HCT116 (cell line): ENCODE results near the gene CNTNAP2. TPM values are rescaled to one million over a fixed set of nuclear protein-coding genes. Genes with fewer than 3 reads are reported as not detected.
"Not testable (repeated sequence)": the region's sequence is repeated elsewhere in the genome, so short reads cannot be mapped to it uniquely, and the experiment has no call there.

Source experiments
- ATAC-seq: fragments of 200-7000 bp; cut with Tn5 transposase; 2 replicates; pipeline ENCODE4 v1.9.1; 2020; ENCODE audit warnings: mild to moderate bottlenecking, moderate library complexity
- BruUV-seq: library from RNA; stranded (reverse); fragments of 400-500 nt; replicated peaks from 2 replicates; lab custom pipeline; 2021; lab: Mats Ljungman, UMichigan
- CTCF ChIA-PET: fragments of 300-600 bp; sonication (Branson Sonifier 250); formaldehyde crosslinking; loops from one replicate; lab custom pipeline; 2021; ENCODE audit warnings: antibody characterized with exemption; lab: Charles Lee
- POLR2A ChIA-PET: fragments of 300-600, 350-600 bp; sonication (Branson Sonifier 250); formaldehyde crosslinking; loops from one replicate; lab custom pipeline; 2021; ENCODE audit warnings: antibody characterized with exemption; lab: Charles Lee
- RAD21 ChIA-PET, 2 experiments: fragments of 300-600 bp; sonication (Branson Sonifier 250); formaldehyde crosslinking; loops; one replicate each; lab custom pipeline; 2023; ENCODE audit warnings: low total read pairs in 2 of 2; ENCODE audit not compliant: uncharacterized antibody in 2 of 2, unreplicated experiment in 2 of 2, low non-redundant PET in 1 of 2; lab: Charles Lee
- DNase-seq: peaks from one replicate; pipeline ENCODE4 v3.0.0-alpha.2; 2010; ENCODE audit warnings: low read depth, low spot score
- H2AFZ ChIP-seq: fragments of 200-600 bp; shearing (Covaris generic), sonication (generic); 2 replicates; pipeline ENCODE4 v1.6.1; 2017; ENCODE audit warnings: low read depth, mixed run types, mixed read lengths, antibody characterized with exemption, low read length; ENCODE audit not compliant: poor library complexity, severe bottlenecking
- H3K27ac ChIP-seq: 2 replicates; pipeline ENCODE4 v1.5.1; 2012; ENCODE audit warnings: low read depth, low read length
- H3K27me3 ChIP-seq: fragments of 200-600 bp; sonication (generic); 2 replicates; pipeline ENCODE4 v1.6.1; 2016; ENCODE audit warnings: mixed run types, low read length, mixed read lengths; ENCODE audit not compliant: insufficient read depth
- H3K36me3 ChIP-seq, 2 experiments: fragments of 200-500 bp in 1 of 2; fragments of 200-600 bp in 1 of 2; sonication (Bioruptor generic) in 1 of 2; sonication (generic) in 1 of 2; 2 replicates each; pipeline versions ENCODE4 v1.5.1 to v1.6.1; 2014 to 2016; ENCODE audit warnings: low read length in 2 of 2, inconsistent platforms in 1 of 2, mixed read lengths in 1 of 2, mixed run types in 1 of 2; ENCODE audit not compliant: insufficient read depth in 2 of 2, control insufficient read depth in 1 of 2
- H3K4me1 ChIP-seq, 2 experiments: fragments of 200-600 bp in 1 of 2; sonication (generic) in 1 of 2; 2 replicates each; pipeline versions ENCODE4 v1.5.1 to v1.6.1; 2012 to 2017; ENCODE audit warnings: low read length in 2 of 2, inconsistent platforms in 1 of 2, mild to moderate bottlenecking in 1 of 2, mixed read lengths in 1 of 2, mixed run types in 1 of 2, moderate library complexity in 1 of 2; ENCODE audit not compliant: insufficient read depth in 2 of 2, control insufficient read depth in 1 of 2
- H3K4me2 ChIP-seq: fragments of 200-600 bp; sonication (generic); 2 replicates; pipeline ENCODE4 v1.6.1; 2017; ENCODE audit warnings: mixed run types, low read length, mixed read lengths
- H3K4me3 ChIP-seq, 2 experiments: fragments of 200-600 bp in 1 of 2; sonication (generic) in 1 of 2; replicated peaks in 1 of 2; 2 replicates each; pipeline ENCODE4 v1.5.1; 2011 to 2016; ENCODE audit warnings: low read length in 2 of 2, control low read depth in 1 of 2, low read depth in 1 of 2, mild to moderate bottlenecking in 1 of 2, mixed read lengths in 1 of 2, mixed run types in 1 of 2
- H3K79me2 ChIP-seq: fragments of 200-600 bp; sonication (generic); 2 replicates; pipeline ENCODE4 v1.6.1; 2017; ENCODE audit warnings: mild to moderate bottlenecking, mixed run types, low read length, moderate library complexity, mixed read lengths; ENCODE audit not compliant: insufficient read depth
- H3K9ac ChIP-seq: fragments of 200-600 bp; sonication (generic); 2 replicates; pipeline ENCODE4 v1.6.1; 2016; ENCODE audit warnings: low read length, mixed read lengths
- H3K9me2 ChIP-seq: fragments of 200-600 bp; sonication (generic), shearing (Covaris generic); 2 replicates; pipeline ENCODE4 v1.6.1; 2017; ENCODE audit warnings: mixed run types, mild to moderate bottlenecking, moderate library complexity; ENCODE audit not compliant: insufficient read depth
- H3K9me3 ChIP-seq, 2 experiments: fragments of 200-500 bp in 1 of 2; fragments of 200-600 bp in 1 of 2; sonication (Bioruptor generic) in 1 of 2; sonication (generic) in 1 of 2; 2 replicates each; pipeline ENCODE4 v1.6.1; 2014 to 2017; ENCODE audit warnings: low read length in 2 of 2, mixed read lengths in 2 of 2, inconsistent platforms in 1 of 2, low read depth in 1 of 2, mild to moderate bottlenecking in 1 of 2, mixed run types in 1 of 2, moderate library complexity in 1 of 2; ENCODE audit not compliant: control insufficient read depth in 1 of 2, insufficient read depth in 1 of 2
- H4K20me1 ChIP-seq: fragments of 200-600 bp; sonication (generic), shearing (Covaris generic); 2 replicates; pipeline ENCODE4 v1.6.1; 2017; ENCODE audit warnings: mixed run types, mild to moderate bottlenecking, moderate library complexity; ENCODE audit not compliant: insufficient read depth
- EZH2 ChIP-seq: fragments of 200-600 bp; sonication (generic); IDR thresholded peaks from 2 replicates; pipeline ENCODE4 v1.6.1; 2017; ENCODE audit warnings: antibody characterized with exemption, mixed run types
- SIN3A ChIP-seq: IDR thresholded peaks from 2 replicates; pipeline ENCODE4 v1.6.1; 2012; ENCODE audit warnings: low read depth
- TCF7L2 ChIP-seq: IDR thresholded peaks from 2 replicates; pipeline ENCODE4 v1.7.0; 2011; ENCODE audit warnings: borderline replicate concordance, inconsistent platforms; ENCODE audit not compliant: insufficient read depth, insufficient read length; ENCODE audit errors: extremely low read depth
- ZNF274 ChIP-seq: fragments of 200-500 bp; sonication (Bioruptor generic); IDR thresholded peaks from 2 replicates; pipeline ENCODE4 v1.6.1; 2014; ENCODE audit warnings: mild to moderate bottlenecking, low read depth, low read length, inconsistent platforms
- intact Hi-C: fragments of 100-400 bp; cut with micrococcal nuclease; formaldehyde crosslinking; loops from 2 replicates; pipeline ENCODE4 v1.10.0; 2022
- total RNA-seq: library from RNA; stranded (reverse); gene quantifications from one replicate; pipeline ENCODE4 v1.2.1, GENCODE V29; 2021; ENCODE audit not compliant: unreplicated experiment
- TF ChIP-seq, protein P1 (sequence below): IDR thresholded peaks from 2 replicates; pipeline ENCODE4 v1.6.1; 2012; ENCODE audit warnings: low read depth
- TF ChIP-seq, protein P2 (sequence below): IDR thresholded peaks from 2 replicates; pipeline ENCODE4 v1.6.1; 2012

CNTNAP2 gene
- total RNA-seq, 1 experiment from 2014 or later: 0.37 TPM

DNA sequence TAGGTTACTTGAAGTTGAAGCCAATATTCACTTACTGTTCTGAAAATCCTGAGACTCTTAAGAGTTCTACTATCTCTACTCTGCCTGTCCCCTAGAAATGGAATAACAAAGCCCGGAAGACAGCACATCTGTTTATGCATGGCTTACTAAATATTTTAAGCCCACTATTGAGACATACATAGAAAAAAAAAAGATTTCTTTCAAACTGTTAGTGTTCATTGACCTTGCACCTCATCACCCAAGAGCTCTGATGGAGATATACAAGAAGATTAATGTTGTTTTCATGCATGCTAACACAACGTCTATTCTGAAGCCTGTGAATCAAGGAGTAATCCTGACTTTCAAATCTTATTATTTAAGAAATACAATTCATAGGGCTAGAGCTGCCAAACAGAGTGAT is 1614.7 kb downstream of the CNTNAP2 start:
- Histone ChIP-seq H3K27ac (no peak overlapping the region), H3K79me2 (no peaks in the 10 kb centered on the region), H3K4me3 (no peak overlapping the region), H3K4me1 (no peaks in the 10 kb centered on the region), H3K36me3 (no peaks in the 10 kb centered on the region), H4K20me1 (no peaks in the 10 kb centered on the region), H3K27me3 (no peaks in the 10 kb centered on the region), H3K9me3 (peaks cover 0 to 8% of the 10 kb centered on the region in 2 experiments; a peak in 1 of 4 replicates), H2AFZ (no peak overlapping the region), H3K9me2 (no peaks in the 10 kb centered on the region), H3K9ac (no peak overlapping the region)
- no TSS peak for BruUV-seq
- ChIA-PET RAD21 (no interaction called here), POLR2A (no interaction called here), CTCF (no interaction called here)
- ATAC-seq: no peak
- DNase-seq: no peak
- intact Hi-C loops: no loop called here
- TF ChIP-seq EZH2: no peak
- TF ChIP-seq, protein P1, sequence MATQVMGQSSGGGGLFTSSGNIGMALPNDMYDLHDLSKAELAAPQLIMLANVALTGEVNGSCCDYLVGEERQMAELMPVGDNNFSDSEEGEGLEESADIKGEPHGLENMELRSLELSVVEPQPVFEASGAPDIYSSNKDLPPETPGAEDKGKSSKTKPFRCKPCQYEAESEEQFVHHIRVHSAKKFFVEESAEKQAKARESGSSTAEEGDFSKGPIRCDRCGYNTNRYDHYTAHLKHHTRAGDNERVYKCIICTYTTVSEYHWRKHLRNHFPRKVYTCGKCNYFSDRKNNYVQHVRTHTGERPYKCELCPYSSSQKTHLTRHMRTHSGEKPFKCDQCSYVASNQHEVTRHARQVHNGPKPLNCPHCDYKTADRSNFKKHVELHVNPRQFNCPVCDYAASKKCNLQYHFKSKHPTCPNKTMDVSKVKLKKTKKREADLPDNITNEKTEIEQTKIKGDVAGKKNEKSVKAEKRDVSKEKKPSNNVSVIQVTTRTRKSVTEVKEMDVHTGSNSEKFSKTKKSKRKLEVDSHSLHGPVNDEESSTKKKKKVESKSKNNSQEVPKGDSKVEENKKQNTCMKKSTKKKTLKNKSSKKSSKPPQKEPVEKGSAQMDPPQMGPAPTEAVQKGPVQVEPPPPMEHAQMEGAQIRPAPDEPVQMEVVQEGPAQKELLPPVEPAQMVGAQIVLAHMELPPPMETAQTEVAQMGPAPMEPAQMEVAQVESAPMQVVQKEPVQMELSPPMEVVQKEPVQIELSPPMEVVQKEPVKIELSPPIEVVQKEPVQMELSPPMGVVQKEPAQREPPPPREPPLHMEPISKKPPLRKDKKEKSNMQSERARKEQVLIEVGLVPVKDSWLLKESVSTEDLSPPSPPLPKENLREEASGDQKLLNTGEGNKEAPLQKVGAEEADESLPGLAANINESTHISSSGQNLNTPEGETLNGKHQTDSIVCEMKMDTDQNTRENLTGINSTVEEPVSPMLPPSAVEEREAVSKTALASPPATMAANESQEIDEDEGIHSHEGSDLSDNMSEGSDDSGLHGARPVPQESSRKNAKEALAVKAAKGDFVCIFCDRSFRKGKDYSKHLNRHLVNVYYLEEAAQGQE: no peak
- no peak for TF ChIP-seq TCF7L2
- no peak for TF ChIP-seq SIN3A
- no peak for TF ChIP-seq ZNF274
- TF ChIP-seq, protein P2, sequence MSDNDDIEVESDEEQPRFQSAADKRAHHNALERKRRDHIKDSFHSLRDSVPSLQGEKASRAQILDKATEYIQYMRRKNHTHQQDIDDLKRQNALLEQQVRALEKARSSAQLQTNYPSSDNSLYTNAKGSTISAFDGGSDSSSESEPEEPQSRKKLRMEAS: no peak
- TF ChIP-seq, all 23 proteins: peak for 0
- H3K4me2 ChIP-seq: no peak overlapping the region

DNA sequence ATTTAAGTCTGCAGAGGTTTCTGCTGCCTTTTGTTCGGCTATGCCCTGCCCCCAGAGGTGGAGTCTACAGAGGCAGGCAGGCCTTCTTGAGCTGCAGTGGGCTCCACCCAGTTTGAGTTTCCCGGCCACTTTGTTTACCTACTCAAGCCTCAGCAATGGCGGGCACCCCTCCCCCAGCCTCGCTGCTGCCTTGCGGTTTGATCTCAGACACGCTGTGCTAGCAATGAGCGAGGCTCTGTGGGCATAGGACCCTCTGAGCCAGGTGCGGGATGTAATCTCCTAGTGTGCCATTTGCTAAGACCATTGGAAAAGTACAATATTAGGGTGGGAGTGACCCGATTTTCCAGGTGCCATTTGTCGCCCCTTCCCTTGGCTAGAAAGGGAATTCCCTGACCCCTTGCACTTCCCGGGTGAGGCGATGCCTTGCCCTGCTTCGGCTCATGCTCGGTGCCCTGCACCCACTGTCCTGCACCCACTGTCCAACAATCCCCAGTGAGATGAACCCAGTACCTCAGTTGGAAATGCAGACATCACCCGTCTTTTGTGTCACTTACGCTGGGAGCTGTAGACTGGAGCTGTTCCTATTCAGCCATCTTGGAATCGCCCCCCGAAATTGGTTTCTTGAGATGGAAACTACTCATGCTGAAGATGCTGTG is 1621.1 kb downstream of the CNTNAP2 start:
- intact Hi-C loops, H3K79me2 ChIP-seq, H3K27ac ChIP-seq, H3K9me3 ChIP-seq, H2AFZ ChIP-seq, H3K27me3 ChIP-seq, BruUV-seq, CTCF ChIA-PET, H3K9me2 ChIP-seq, POLR2A ChIA-PET, RAD21 ChIA-PET, H3K4me2 ChIP-seq, H3K9ac ChIP-seq, H3K4me3 ChIP-seq, H3K4me1 ChIP-seq, ATAC-seq, DNase-seq, H4K20me1 ChIP-seq, H3K36me3 ChIP-seq: not testable (repeated sequence)
